Neural progenitor cell (in vitro differentiated cells): Measurements from ENCODE around the gene TAF4B. TPM values are rescaled to one million over a fixed set of nuclear protein-coding genes. Genes with fewer than 3 reads are reported as not detected.
A peak's percentile ranks its signal among the peaks of the same experiment; 100 is the strongest.
"Not testable (repeated sequence)": the region's sequence is repeated elsewhere in the genome, so short reads cannot be mapped to it uniquely, and the experiment has no call there.

Source experiments
- DNase-seq: peaks from one replicate; pipeline ENCODE4 v3.0.0-alpha.2; 2016; ENCODE audit warnings: low spot score
- H2AFZ ChIP-seq: fragments of 200-600 bp; sonication (generic); replicated peaks from 2 replicates; pipeline ENCODE4 v1.6.1; 2016; ENCODE audit warnings: antibody characterized with exemption
- H3F3A ChIP-seq: fragments of 200-600 bp; sonication (generic); 2 replicates; pipeline ENCODE4 v1.6.1; 2016; ENCODE audit warnings: antibody characterized with exemption, low read depth
- H3K27ac ChIP-seq: fragments of 200-600 bp; sonication (generic); 2 replicates; pipeline ENCODE4 v1.5.1; 2016; ENCODE audit warnings: mild to moderate bottlenecking
- H3K27me3 ChIP-seq: fragments of 200-600 bp; sonication (generic); 2 replicates; pipeline ENCODE4 v1.6.1; 2016; ENCODE audit warnings: mild to moderate bottlenecking, moderate library complexity
- H3K36me3 ChIP-seq: fragments of 200-600 bp; sonication (generic); 2 replicates; pipeline ENCODE4 v1.5.1; 2016
- H3K4me1 ChIP-seq: fragments of 200-600 bp; sonication (generic); 2 replicates; pipeline ENCODE4 v1.6.1; 2016; ENCODE audit warnings: mixed run types
- H3K4me2 ChIP-seq: fragments of 200-600 bp; sonication (generic); 2 replicates; pipeline ENCODE4 v1.6.1; 2016
- H3K4me3 ChIP-seq: fragments of 200-600 bp; sonication (generic); 2 replicates; pipeline ENCODE4 v1.5.1; 2016
- H3K79me2 ChIP-seq: fragments of 200-600 bp; sonication (generic); 2 replicates; pipeline ENCODE4 v1.6.1; 2016; ENCODE audit warnings: low read depth
- H3K9ac ChIP-seq: fragments of 200-600 bp; sonication (generic); 2 replicates; pipeline ENCODE4 v1.6.1; 2016
- H3K9me3 ChIP-seq: fragments of 200-600 bp; sonication (generic); 2 replicates; pipeline ENCODE4 v1.5.1; 2016; ENCODE audit warnings: low read depth
- H4K20me1 ChIP-seq: fragments of 200-600 bp; sonication (generic); 2 replicates; pipeline ENCODE4 v1.6.1; 2016; ENCODE audit warnings: low read depth
- H3K27ac Mint-ChIP-seq: 3 replicates; pipeline ENCODE4 v1.8.0; 2021; ENCODE audit warnings: mixed read lengths
- H3K27me3 Mint-ChIP-seq: 2 replicates; pipeline ENCODE4 v1.8.0; 2022; ENCODE audit warnings: low read depth, mild to moderate bottlenecking, inconsistent platforms, moderate library complexity, mixed read lengths; ENCODE audit not compliant: insufficient read depth
- H3K36me3 Mint-ChIP-seq: 3 replicates; pipeline ENCODE4 v1.8.0; 2021; ENCODE audit warnings: mixed read lengths
- H3K4me1 Mint-ChIP-seq: 3 replicates; pipeline ENCODE4 v1.8.0; 2021; ENCODE audit warnings: mixed read lengths
- H3K4me3 Mint-ChIP-seq: 3 replicates; pipeline ENCODE4 v1.8.0; 2021; ENCODE audit warnings: mild to moderate bottlenecking, moderate library complexity, mixed read lengths
- H3K9me3 Mint-ChIP-seq: 3 replicates; pipeline ENCODE4 v1.8.0; 2020; ENCODE audit warnings: mixed read lengths
- EZH2 ChIP-seq: fragments of 200-600 bp; sonication (generic); IDR thresholded peaks from 2 replicates; pipeline ENCODE4 v1.6.1; 2017; ENCODE audit warnings: antibody characterized with exemption, mild to moderate bottlenecking, moderate library complexity
- EZH2phosphoT487 ChIP-seq: fragments of 200-600 bp; sonication (generic); IDR thresholded peaks from 2 replicates; pipeline ENCODE4 v1.6.1; 2017; ENCODE audit warnings: antibody characterized with exemption
- total RNA-seq: library from RNA; depleted of rRNA; stranded (reverse); fragments of >200 nt; gene quantifications from 2 replicates; pipeline ENCODE4 v1.2.3, GENCODE V29; 2015; ENCODE audit warnings: low replicate concordance
- TF ChIP-seq, protein P1 (sequence below): fragments of 200-600 bp; sonication (generic); IDR thresholded peaks from 2 replicates; pipeline ENCODE4 v1.5.1; 2017; ENCODE audit warnings: antibody characterized with exemption, mild to moderate bottlenecking

TAF4B gene
- total RNA-seq, 1 donor from 2014 or later = 6.9 TPM

- no peak overlapping the region for H3K4me3 ChIP-seq
- peaks cover 14% of the 10 kb centered on the region for H3K4me1 ChIP-seq
- DNase-seq = no peak
- no peak overlapping the region for H3K4me3 Mint-ChIP-seq
- H3K27me3 Mint-ChIP-seq = peaks cover 6% of the 10 kb centered on the region
- no peak overlapping the region for H3K27ac Mint-ChIP-seq
- no peak overlapping the region for H2AFZ ChIP-seq
- no peak for TF ChIP-seq EZH2
- TF ChIP-seq EZH2phosphoT487 = no peak
- TF ChIP-seq, protein P1, sequence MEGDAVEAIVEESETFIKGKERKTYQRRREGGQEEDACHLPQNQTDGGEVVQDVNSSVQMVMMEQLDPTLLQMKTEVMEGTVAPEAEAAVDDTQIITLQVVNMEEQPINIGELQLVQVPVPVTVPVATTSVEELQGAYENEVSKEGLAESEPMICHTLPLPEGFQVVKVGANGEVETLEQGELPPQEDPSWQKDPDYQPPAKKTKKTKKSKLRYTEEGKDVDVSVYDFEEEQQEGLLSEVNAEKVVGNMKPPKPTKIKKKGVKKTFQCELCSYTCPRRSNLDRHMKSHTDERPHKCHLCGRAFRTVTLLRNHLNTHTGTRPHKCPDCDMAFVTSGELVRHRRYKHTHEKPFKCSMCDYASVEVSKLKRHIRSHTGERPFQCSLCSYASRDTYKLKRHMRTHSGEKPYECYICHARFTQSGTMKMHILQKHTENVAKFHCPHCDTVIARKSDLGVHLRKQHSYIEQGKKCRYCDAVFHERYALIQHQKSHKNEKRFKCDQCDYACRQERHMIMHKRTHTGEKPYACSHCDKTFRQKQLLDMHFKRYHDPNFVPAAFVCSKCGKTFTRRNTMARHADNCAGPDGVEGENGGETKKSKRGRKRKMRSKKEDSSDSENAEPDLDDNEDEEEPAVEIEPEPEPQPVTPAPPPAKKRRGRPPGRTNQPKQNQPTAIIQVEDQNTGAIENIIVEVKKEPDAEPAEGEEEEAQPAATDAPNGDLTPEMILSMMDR = no peak
- H3K9ac ChIP-seq = no peak overlapping the region
- no peak overlapping the region for H3K4me2 ChIP-seq
- peaks cover 15% of the 10 kb centered on the region for H3K9me3 Mint-ChIP-seq
- H3K4me1 Mint-ChIP-seq = peaks cover 34% of the 10 kb centered on the region
- no peaks in the 10 kb centered on the region for H4K20me1 ChIP-seq
- H3K27me3 ChIP-seq = peaks cover 18% of the 10 kb centered on the region
- H3K9me3 ChIP-seq = no peaks in the 10 kb centered on the region
- H3K36me3 ChIP-seq = no peaks in the 10 kb centered on the region
- H3K36me3 Mint-ChIP-seq = peaks cover 4% of the 10 kb centered on the region
- H3K79me2 ChIP-seq = peaks cover 19% of the 10 kb centered on the region
- peaks cover 20% of the 10 kb centered on the region for H3F3A ChIP-seq
- no peak overlapping the region for H3K27ac ChIP-seq
These were observed 4.3 kb downstream of the TAF4B start for GRCh38 chr18:26230497-26230896.

GRCh38 chr18:26233208-26233607, 7.0 kb downstream of the TAF4B start:
- Histone ChIP-seq H3K4me2 (peak overlapping the region; percentile 65), H3K36me3 (no peaks in the 10 kb centered on the region), H3K9me3 (no peaks in the 10 kb centered on the region), H3K9ac (no peak overlapping the region), H3K27ac (no peak overlapping the region), H2AFZ (no peak overlapping the region), H3K4me1 (peaks cover 20% of the 10 kb centered on the region), H3F3A (peaks cover 30% of the 10 kb centered on the region), H4K20me1 (no peaks in the 10 kb centered on the region), H3K27me3 (peaks cover 1% of the 10 kb centered on the region), H3K79me2 (peaks cover 8% of the 10 kb centered on the region), H3K4me3 (peak overlapping the region; percentile 18)
- Mint-ChIP-seq H3K27ac (peak overlapping the region; percentile 47), H3K4me3 (no peak overlapping the region), H3K27me3 (peaks cover 3% of the 10 kb centered on the region), H3K4me1 (peaks cover 22% of the 10 kb centered on the region), H3K36me3 (peaks cover 6% of the 10 kb centered on the region), H3K9me3 (peaks cover 17% of the 10 kb centered on the region)
- TF ChIP-seq, protein P1 = no peak
- TF ChIP-seq EZH2 = no peak
- DNase-seq = peak; percentile 36

GRCh38 chr18:26237363-26237762, 11.1 kb downstream of the TAF4B start:
- H2AFZ ChIP-seq, H3K9me3 ChIP-seq, H3K36me3 Mint-ChIP-seq, H3K27ac ChIP-seq, H3K9ac ChIP-seq, H3K36me3 ChIP-seq, H3K27ac Mint-ChIP-seq, H3K27me3 Mint-ChIP-seq, H3K4me3 Mint-ChIP-seq, H4K20me1 ChIP-seq, H3K79me2 ChIP-seq, H3K4me2 ChIP-seq, H3K4me3 ChIP-seq, DNase-seq, H3K27me3 ChIP-seq: not testable (repeated sequence)
- peaks cover 30% of the 10 kb centered on the region for H3F3A ChIP-seq
- H3K9me3 Mint-ChIP-seq = peaks cover 21% of the 10 kb centered on the region
- H3K4me1 Mint-ChIP-seq = peaks cover 22% of the 10 kb centered on the region
- H3K4me1 ChIP-seq = peaks cover 20% of the 10 kb centered on the region

DNA sequence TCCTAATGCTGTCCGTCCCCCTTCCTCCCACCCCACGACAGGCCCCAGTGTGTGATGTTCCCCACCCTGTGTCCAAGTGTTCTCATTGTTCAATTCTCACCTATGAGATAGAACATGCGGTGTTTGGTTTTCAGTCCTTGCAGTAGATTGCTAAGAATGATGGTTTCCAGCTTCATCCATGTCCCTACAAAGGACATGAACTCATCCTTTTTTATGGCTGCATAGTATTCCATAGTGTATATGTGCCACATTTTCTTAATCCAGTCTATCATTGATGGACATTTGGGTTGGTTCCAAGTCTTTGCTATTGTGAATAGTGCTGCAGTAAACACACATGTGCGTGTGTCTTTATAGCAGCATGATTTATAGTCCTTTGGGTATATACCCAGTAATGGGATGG, 12.5 kb downstream of the TAF4B start:
- H3K36me3 Mint-ChIP-seq, H3K9me3 ChIP-seq, H3K27ac Mint-ChIP-seq, H3K36me3 ChIP-seq, H3K27me3 ChIP-seq, H3K4me3 Mint-ChIP-seq, H3K27me3 Mint-ChIP-seq, H3K27ac ChIP-seq, H3K9ac ChIP-seq, H2AFZ ChIP-seq, DNase-seq, H3K4me2 ChIP-seq, H3K79me2 ChIP-seq, H4K20me1 ChIP-seq, H3K4me3 ChIP-seq: not testable (repeated sequence)
- peaks cover 13% of the 10 kb centered on the region for H3K4me1 ChIP-seq
- H3F3A ChIP-seq = peaks cover 19% of the 10 kb centered on the region
- Mint-ChIP-seq H3K9me3 (peaks cover 28% of the 10 kb centered on the region), H3K4me1 (peaks cover 11% of the 10 kb centered on the region)

GRCh38 chr18:26242392-26242791, 16.1 kb downstream of the TAF4B start:
- not testable (repeated sequence) for H2AFZ ChIP-seq, H3K36me3 ChIP-seq, DNase-seq, H3K4me3 Mint-ChIP-seq, H3K27ac ChIP-seq, H4K20me1 ChIP-seq, H3K36me3 Mint-ChIP-seq, H3F3A ChIP-seq, H3K27me3 Mint-ChIP-seq, H3K4me1 ChIP-seq, H3K9ac ChIP-seq, H3K4me2 ChIP-seq, H3K4me3 ChIP-seq, H3K27ac Mint-ChIP-seq, H3K9me3 ChIP-seq, H3K27me3 ChIP-seq, H3K4me1 Mint-ChIP-seq
- H3K79me2 ChIP-seq = peaks cover 16% of the 10 kb centered on the region
- H3K9me3 Mint-ChIP-seq = peaks cover 25% of the 10 kb centered on the region

DNA sequence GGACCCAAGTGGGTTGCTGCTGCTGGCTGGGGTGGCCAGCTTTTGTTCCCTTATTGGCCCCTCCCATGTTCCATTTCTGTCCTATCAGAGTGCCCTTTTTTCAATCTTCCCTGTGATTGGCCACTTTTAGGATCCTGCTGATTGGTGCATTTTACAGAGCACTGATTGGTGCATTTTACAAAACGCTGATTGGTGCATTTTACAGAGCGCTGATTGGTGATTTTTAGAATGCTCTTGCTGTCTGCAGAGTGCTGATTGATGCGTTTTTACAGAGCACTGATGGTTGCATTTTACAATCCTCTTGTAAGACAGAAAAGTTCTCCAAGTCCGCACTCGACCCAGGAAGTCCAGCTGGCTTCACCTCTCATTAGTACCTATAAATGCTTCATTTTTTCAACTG, 19.2 kb downstream of the TAF4B start:
- DNase-seq, H3K36me3 Mint-ChIP-seq, H3K27ac ChIP-seq, H3K4me1 ChIP-seq, H3K27ac Mint-ChIP-seq, H3K4me3 ChIP-seq, H3K27me3 Mint-ChIP-seq, H3K9ac ChIP-seq, H3K4me3 Mint-ChIP-seq, H2AFZ ChIP-seq, H3K27me3 ChIP-seq, H3K4me2 ChIP-seq, H3F3A ChIP-seq, H3K4me1 Mint-ChIP-seq, H3K36me3 ChIP-seq, H3K9me3 ChIP-seq, H4K20me1 ChIP-seq: not testable (repeated sequence)
- H3K9me3 Mint-ChIP-seq = peaks cover 22% of the 10 kb centered on the region
- H3K79me2 ChIP-seq = peaks cover 16% of the 10 kb centered on the region
